HG03095 (cell line): ENCODE results near the gene EMD.

Source experiments
- ATAC-seq: cut with Tn5 transposase; IDR thresholded peaks from one replicate; pipeline ENCODE4 v1.9.1; 2021; ENCODE audit warnings: moderate library complexity; ENCODE audit not compliant: unreplicated experiment

EMD gene

GRCh38 chrX:154412468-154412867 is 33.4 kb downstream of the EMD start:
- no peak for ATAC-seq

GRCh38 chrX:154413142-154413541 is 34.0 kb downstream of the EMD start:
- ATAC-seq: no peak

- ATAC-seq: no peak
Measured at GRCh38 chrX:154417157-154417556, 38.1 kb downstream of the EMD start.

- no peak for ATAC-seq
Measured at GRCh38 chrX:154419189-154419588, 40.1 kb downstream of the EMD start.

- no peak for ATAC-seq
Measured at GRCh38 chrX:154419688-154420401, 40.8 kb downstream of the EMD start.

GRCh38 chrX:154420402-154420756 is 41.3 kb downstream of the EMD start:
- no peak for ATAC-seq

GRCh38 chrX:154426916-154427770 is 48.0 kb downstream of the EMD start:
- no peak for ATAC-seq

- peak; percentile 92 for ATAC-seq
Measured at GRCh38 chrX:154428176-154429171, 49.4 kb downstream of the EMD start, which contains the start of gene ATP6AP1. Gene ATP6AP1 (plus strand): TSS chrX:154428677. CDS start chrX:154428693, 16 bp downstream.

GRCh38 chrX:154429711-154430110 is 50.6 kb downstream of the EMD start:
- no peak for ATAC-seq

GRCh38 chrX:154430479-154430878 is 51.4 kb downstream of the EMD start:
- ATAC-seq: no peak

GRCh38 chrX:154430916-154431315 is 51.8 kb downstream of the EMD start:
- no peak for ATAC-seq
